ENCODE data around the gene TBC1D4.

GRCh38 chr13:75391432-75392100, 90.4 kb downstream of the TBC1D4 start:
- no peak for TF ChIP-seq POLR2A (IDR thresholded peaks at IDR 0.05)
- TF ChIP-seq CTCF (IDR thresholded peaks at IDR 0.05), result no peak

All from right lobe of liver (tissue), 4 donors.